H1 (cell line): ENCODE data around the gene ERC1. TPM values are rescaled to one million over a fixed set of nuclear protein-coding genes. Genes with fewer than 3 reads are reported as not detected.

ENCODE experiments used
- CTCF ChIA-PET: fragments of 300-600 bp; sonication (Branson Sonifier 250); formaldehyde crosslinking; loops from one replicate; lab custom pipeline; 2021; ENCODE audit not compliant: partially characterized antibody; lab: Charles Lee
- POLR2A ChIA-PET: fragments of 300-600 bp; sonication (Branson Sonifier 250); formaldehyde crosslinking; loops from one replicate; lab custom pipeline; 2021; ENCODE audit warnings: inconsistent platforms; ENCODE audit not compliant: partially characterized antibody; lab: Charles Lee
- DNase-seq, 2 experiments: peaks; one replicate each; pipeline versions ENCODE4 v3.0.0 to v3.0.0-alpha.2; 2010 to 2022; ENCODE audit warnings: low spot score in 2 of 2, low read depth in 1 of 2, mixed read lengths in 1 of 2
- FAIRE-seq: peaks from 2 replicates; lab custom pipeline; 2011; peaks lifted over from hg19 to GRCh38; lab: Jason Lieb, UNC
- H2AFZ ChIP-seq: 2 replicates; pipeline ENCODE4 v1.8.1; 2012; ENCODE audit warnings: low read length, inconsistent platforms
- H2AK5ac ChIP-seq: 2 replicates; pipeline ENCODE4 v1.6.1; 2013; ENCODE audit warnings: low read depth, low read length
- H2BK120ac ChIP-seq: replicated peaks from 2 replicates; pipeline ENCODE3; 2013; ENCODE audit warnings: low read depth, low read length, inconsistent platforms
- H2BK12ac ChIP-seq: 2 replicates; pipeline ENCODE4 v1.6.1; 2013; ENCODE audit warnings: low read depth, low read length
- H2BK15ac ChIP-seq: 2 replicates; pipeline ENCODE4 v1.6.1; 2013; ENCODE audit warnings: low read length
- H2BK20ac ChIP-seq: 2 replicates; pipeline ENCODE4 v1.6.1; 2013; ENCODE audit warnings: low read length
- H2BK5ac ChIP-seq: 2 replicates; pipeline ENCODE4 v1.6.1; 2013; ENCODE audit warnings: low read depth, low read length
- H3K14ac ChIP-seq: 2 replicates; pipeline ENCODE4 v1.6.1; 2013; ENCODE audit warnings: inconsistent platforms; ENCODE audit not compliant: insufficient read length
- H3K18ac ChIP-seq: 2 replicates; pipeline ENCODE4 v1.6.1; 2013; ENCODE audit warnings: low read length; ENCODE audit errors: extremely low read depth
- H3K23ac ChIP-seq: 2 replicates; pipeline ENCODE4 v1.6.1; 2013; ENCODE audit warnings: inconsistent platforms; ENCODE audit not compliant: insufficient read length
- H3K23me2 ChIP-seq: 2 replicates; pipeline ENCODE4 v1.6.1; 2013; ENCODE audit warnings: low read depth, low read length
- H3K27ac ChIP-seq: 2 replicates; pipeline ENCODE4 v1.6.1; 2011; ENCODE audit warnings: low read depth, low read length, inconsistent platforms
- H3K27me3 ChIP-seq, 4 experiments: replicated peaks in 1 of 4; 1 replicate in 1 of 4; 2 replicates in 3 of 4; pipeline versions ENCODE4 v1.6.1 to v1.8.1; 2011 to 2013; ENCODE audit warnings: low read length in 3 of 4, mild to moderate bottlenecking in 3 of 4, inconsistent platforms in 2 of 4, mixed read lengths in 2 of 4, moderate library complexity in 1 of 4; ENCODE audit not compliant: control insufficient read depth in 3 of 4, insufficient read depth in 3 of 4; ENCODE audit errors: extremely low read depth in 1 of 4
- H3K36me3 ChIP-seq, 4 experiments: 2 replicates each; pipeline versions ENCODE4 v1.6.1 to v1.8.1; 2011 to 2013; ENCODE audit warnings: mild to moderate bottlenecking in 4 of 4, low read length in 3 of 4, moderate library complexity in 2 of 4, control low read depth in 1 of 4, inconsistent platforms in 1 of 4; ENCODE audit not compliant: insufficient read depth in 4 of 4, control insufficient read depth in 2 of 4
- H3K4ac ChIP-seq: replicated peaks from 2 replicates; pipeline ENCODE3; 2013; ENCODE audit warnings: low read length, low read depth, mixed read lengths, inconsistent platforms; ENCODE audit not compliant: insufficient read length
- H3K4me1 ChIP-seq, 4 experiments: replicated peaks in 1 of 4; 1 replicate in 1 of 4; 2 replicates in 3 of 4; pipeline versions ENCODE4 v1.6.1 to v1.8.1; 2011 to 2013; ENCODE audit warnings: low read length in 3 of 4, inconsistent platforms in 2 of 4, mixed read lengths in 1 of 4; ENCODE audit not compliant: insufficient read depth in 4 of 4, control insufficient read depth in 3 of 4
- H3K4me2 ChIP-seq, 2 experiments: 2 replicates each; pipeline versions ENCODE4 v1.6.1 to v1.8.1; 2011 to 2013; ENCODE audit warnings: low read depth in 2 of 2, low read length in 2 of 2, control low read depth in 1 of 2, inconsistent platforms in 1 of 2, mild to moderate bottlenecking in 1 of 2; ENCODE audit not compliant: insufficient read depth in 1 of 2
- H3K4me3 ChIP-seq, 4 experiments: fragments of 200-600, 300-600 bp in 1 of 4; sonication (generic), shearing (Covaris generic), sonication (Bioruptor Twin) in 1 of 4; 2 replicates each; pipeline versions ENCODE4 v1.5.1 to v1.8.1; 2011 to 2016; ENCODE audit warnings: low read length in 4 of 4, low read depth in 3 of 4, control low read depth in 2 of 4, inconsistent platforms in 2 of 4, mild to moderate bottlenecking in 2 of 4, mixed read lengths in 1 of 4, moderate library complexity in 1 of 4; ENCODE audit not compliant: insufficient read depth in 2 of 4; ENCODE audit errors: extremely low read depth in 1 of 4
- H3K56ac ChIP-seq: replicated peaks from 2 replicates; pipeline ENCODE3; 2013; ENCODE audit warnings: low read depth, mild to moderate bottlenecking, mixed read lengths, low read length, inconsistent platforms; ENCODE audit not compliant: insufficient read length
- H3K79me1 ChIP-seq: 2 replicates; pipeline ENCODE4 v1.6.1; 2013; ENCODE audit warnings: low read depth, low read length, control low read depth
- H3K79me2 ChIP-seq, 2 experiments: 2 replicates each; pipeline versions ENCODE4 v1.6.1 to v1.8.1; 2012 to 2013; ENCODE audit warnings: low read length in 2 of 2, mild to moderate bottlenecking in 2 of 2, inconsistent platforms in 1 of 2; ENCODE audit not compliant: insufficient read depth in 2 of 2, control insufficient read depth in 1 of 2
- H3K9ac ChIP-seq, 4 experiments: replicated peaks in 1 of 4; 1 replicate in 1 of 4; 2 replicates in 3 of 4; pipeline versions ENCODE4 v1.6.1 to v1.8.1; 2011 to 2013; ENCODE audit warnings: low read depth in 3 of 4, low read length in 3 of 4, control low read depth in 2 of 4, mild to moderate bottlenecking in 2 of 4, moderate library complexity in 2 of 4, inconsistent platforms in 1 of 4; ENCODE audit errors: extremely low read depth in 1 of 4
- H3K9me3 ChIP-seq, 2 experiments: 2 replicates each; pipeline versions ENCODE4 v1.6.1 to v1.8.1; 2012 to 2013; ENCODE audit warnings: mild to moderate bottlenecking in 2 of 2, moderate library complexity in 2 of 2, control low read depth in 1 of 2, inconsistent platforms in 1 of 2, low read depth in 1 of 2, low read length in 1 of 2, mixed read lengths in 1 of 2; ENCODE audit not compliant: insufficient read depth in 2 of 2
- H4K20me1 ChIP-seq, 2 experiments: replicated peaks in 1 of 2; 2 replicates each; pipeline versions ENCODE3 to v1.8.1; 2011 to 2013; ENCODE audit warnings: inconsistent platforms in 2 of 2, low read length in 2 of 2, mild to moderate bottlenecking in 1 of 2; ENCODE audit not compliant: insufficient read depth in 2 of 2, control insufficient read depth in 1 of 2
- H4K5ac ChIP-seq: 2 replicates; pipeline ENCODE4 v1.6.1; 2013; ENCODE audit warnings: low read length, low read depth, mixed read lengths, inconsistent platforms; ENCODE audit not compliant: insufficient read length
- H4K8ac ChIP-seq: 2 replicates; pipeline ENCODE4 v1.8.0; 2013; ENCODE audit warnings: mild to moderate bottlenecking, moderate library complexity, low read length, inconsistent platforms; ENCODE audit not compliant: insufficient read depth; ENCODE audit errors: extremely low read depth
- H4K91ac ChIP-seq: replicated peaks from 2 replicates; pipeline ENCODE3; 2013; ENCODE audit warnings: low read length, mixed read lengths, inconsistent platforms; ENCODE audit not compliant: insufficient read length
- ATF2 ChIP-seq: IDR thresholded peaks from 2 replicates; pipeline ENCODE4 v1.6.1; 2012; ENCODE audit warnings: low read length, inconsistent platforms
- CREB1 ChIP-seq: IDR thresholded peaks from 2 replicates; pipeline ENCODE4 v1.6.1; 2012; ENCODE audit warnings: inconsistent platforms
- CTBP2 ChIP-seq: IDR thresholded peaks from 2 replicates; pipeline ENCODE4 v1.7.0; 2011; ENCODE audit warnings: borderline replicate concordance, mild to moderate bottlenecking, moderate library complexity, mixed read lengths, low read length; ENCODE audit not compliant: insufficient read depth, insufficient read length
- E2F6 ChIP-seq: IDR thresholded peaks from 2 replicates; pipeline ENCODE4 v1.6.1; 2012; ENCODE audit warnings: inconsistent platforms
- EP300 ChIP-seq, 2 experiments: IDR thresholded peaks; 1 replicate in 1 of 2; 2 replicates in 1 of 2; pipeline ENCODE4 v1.6.1; 2011 to 2012; ENCODE audit warnings: low read depth in 2 of 2, low read length in 2 of 2, mild to moderate bottlenecking in 2 of 2, borderline replicate concordance in 1 of 2, inconsistent platforms in 1 of 2, moderate library complexity in 1 of 2
- FOSL1 ChIP-seq: IDR thresholded peaks from 2 replicates; pipeline ENCODE4 v1.6.1; 2011; ENCODE audit warnings: mild to moderate bottlenecking, low read depth, low read length, moderate library complexity; ENCODE audit not compliant: insufficient read depth
- HDAC2 ChIP-seq, 2 experiments: fragments of 300-600 bp in 1 of 2; sonication (generic) in 1 of 2; IDR thresholded peaks; 2 replicates each; pipeline ENCODE4 v1.6.1; 2011 to 2012; ENCODE audit warnings: low read depth in 2 of 2, low read length in 2 of 2, mild to moderate bottlenecking in 2 of 2, moderate library complexity in 2 of 2, borderline replicate concordance in 1 of 2, inconsistent platforms in 1 of 2
- KDM1A ChIP-seq: fragments of 200-600, 300-600 bp; sonication (generic); IDR thresholded peaks from 2 replicates; pipeline ENCODE4 v1.7.1; 2016; ENCODE audit warnings: mild to moderate bottlenecking, low read length, borderline replicate concordance
- POU5F1 ChIP-seq: IDR thresholded peaks from 2 replicates; pipeline ENCODE4 v1.6.1; 2011; ENCODE audit warnings: low read depth, mild to moderate bottlenecking, low read length, moderate library complexity
- SAP30 ChIP-seq: fragments of 300-600 bp; sonication (generic); IDR thresholded peaks from 2 replicates; pipeline ENCODE4 v1.7.1; 2012; ENCODE audit warnings: low read length, moderate library complexity, mild to moderate bottlenecking, inconsistent platforms; ENCODE audit not compliant: insufficient read depth, insufficient replicate concordance
- TBP ChIP-seq: IDR thresholded peaks from 2 replicates; pipeline ENCODE4 v1.6.1; 2011; ENCODE audit warnings: low read depth, low read length, improper control_type of control experiment
- WGBS, 2 experiments: shearing (Covaris generic) in 1 of 2; methylation state at CpG; one replicate each; pipeline versions ENCODE4 v1.1.6 to v1.1.7; 2013 to 2015; ENCODE audit warnings: low lambda C conversion rate in 2 of 2, mixed read lengths in 2 of 2, inconsistent platforms in 1 of 2, low coverage in 1 of 2, missing lambda C conversion rate in 1 of 2; ENCODE audit not compliant: insufficient replicate concordance in 2 of 2, insufficient coverage in 1 of 2, insufficient read length in 1 of 2; ENCODE audit errors: extremely low coverage in 1 of 2, missing lambda C conversion rate in 1 of 2; 5-methylcytosine and 5-hydroxymethylcytosine counted together
- polyA plus RNA-seq, 7 experiments: library from polyadenylated mRNA; depleted of rRNA in 3 of 7; stranded (reverse) in 5 of 7; unstranded in 2 of 7; fragments of >200 nt in 5 of 7; fragments of 200-250 nt in 2 of 7; gene quantifications; 1 replicate in 5 of 7; 2 replicates in 1 of 7; 4 replicates in 1 of 7; pipeline versions ENCODE4 v1.2.1 to v1.2.3, GENCODE V29; 2011 to 2013; ENCODE audit warnings: missing spikeins in 2 of 7, mixed read lengths in 2 of 7
- total RNA-seq: library from RNA; stranded (reverse); fragmentation: NEBNext Ultra II Directional; extraction: Animal tissue kit (Norgen Biotek cat#: 25700); gene quantifications from 2 replicates; pipeline ENCODE4 v1.2.1, GENCODE V29; 2021

The ERC1 gene
- total and polyA plus RNA-seq, 2 of the 8 experiments (the other 6 are each of a cell fraction or from before 2014, with no cell fraction given) = 7.8 to 45.7 TPM

GRCh38 chr12:1182069-1182468 lies 191.0 kb downstream of the ERC1 start:
- Histone ChIP-seq H3K27me3 (no peaks in the 10 kb centered on the region), H3K56ac (no peak overlapping the region), H3K4me1 (no peaks in the 10 kb centered on the region), H3K4me3 (no peak overlapping the region), H3K4ac (no peak overlapping the region), H2AK5ac (no peak overlapping the region), H3K27ac (no peak overlapping the region), H2BK15ac (no peak overlapping the region), H4K8ac (no peak overlapping the region), H3K23me2 (no peaks in the 10 kb centered on the region), H3K9me3 (no peaks in the 10 kb centered on the region), H3K79me1 (no peaks in the 10 kb centered on the region), H4K5ac (no peak overlapping the region), H2BK120ac (no peak overlapping the region), H3K36me3 (peaks cover 0 to 9% (median 0%) of the 10 kb centered on the region in 4 experiments; a peak in 1 of 8 replicates), H3K14ac (no peak overlapping the region), H2AFZ (no peak overlapping the region), H4K91ac (no peak overlapping the region), H2BK5ac (no peak overlapping the region), H3K79me2 (no peaks in the 10 kb centered on the region), H3K9ac (no peak overlapping the region), H4K20me1 (no peaks in the 10 kb centered on the region), H2BK20ac (no peak overlapping the region), H3K4me2 (no peak overlapping the region), H3K18ac (no peak overlapping the region), H3K23ac (no peak overlapping the region), H2BK12ac (no peak overlapping the region)
- DNase-seq (no peak), FAIRE-seq (no peak)
- WGBS, 2 experiments = 85% methylated on average over 2 of the region's 2 CpGs; no CpG with 5 or more reads in 1 of the 2 experiments
- ChIA-PET CTCF (interaction anchor here (0.6 to 2.3 kb wide), 3 partner anchors 30 to 79 kb away, joined by 4 to 9 read pairs (median 4); no protein-coding TSS in a partner anchor), POLR2A (no interaction called here)
- TF ChIP-seq EP300 (IDR thresholded peaks at IDR 0.05; ENCODE audit: borderline replicate concordance in 1 of 2, low read depth in 2 of 2, low read length in 2 of 2) = no peak
- no peak for TF ChIP-seq POU5F1
- no peak for TF ChIP-seq ATF2
- no peak for TF ChIP-seq SAP30
- TF ChIP-seq HDAC2 (IDR thresholded peaks at IDR 0.05; ENCODE audit: borderline replicate concordance in 1 of 2, low read depth in 2 of 2, low read length in 2 of 2) = no peak
- no peak for TF ChIP-seq E2F6
- TF ChIP-seq KDM1A = no peak
- TF ChIP-seq CREB1 = no peak
- TF ChIP-seq FOSL1 = no peak
- no peak for TF ChIP-seq CTBP2
- TF ChIP-seq TBP = no peak
